H54 (cell line): ENCODE data around the gene GPR63.

Experiments used
- DNase-seq: peaks from one replicate; pipeline ENCODE4 v3.0.0; 2011; ENCODE audit warnings: low spot score, mixed read lengths; ENCODE audit not compliant: insufficient read length
- FAIRE-seq: peaks from 3 replicates; lab custom pipeline; 2011; peaks lifted over from hg19 to GRCh38; lab: Jason Lieb, UNC
- POLR2A ChIP-seq: IDR thresholded peaks from 2 replicates; pipeline ENCODE4 v1.6.1; 2011; ENCODE audit warnings: low read depth, mild to moderate bottlenecking, low read length

Gene GPR63

DNA sequence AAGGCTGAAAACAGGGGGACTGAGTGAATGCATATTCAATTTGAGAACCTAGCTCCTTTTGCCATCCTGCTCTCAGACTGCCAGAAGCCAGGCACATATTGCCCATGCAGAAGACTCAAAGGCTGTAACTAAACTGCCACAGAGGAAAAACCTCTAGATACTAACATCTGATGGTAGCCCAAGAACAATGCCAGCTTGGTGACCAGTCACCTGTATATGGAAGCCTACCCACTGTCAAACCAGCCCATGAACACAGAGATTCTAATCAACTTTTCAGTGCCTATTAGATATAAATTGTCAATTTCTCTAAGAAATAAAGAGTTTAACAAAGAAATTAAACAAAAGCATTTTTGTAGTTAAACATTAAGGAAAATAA is 34.2 kb downstream of the GPR63 start:
- TF ChIP-seq POLR2A: no peak
- no peak for DNase-seq
- FAIRE-seq: no peak

- no peak for FAIRE-seq
- TF ChIP-seq POLR2A: no peak
Observed at GRCh38 chr6:96795481-96795880, 41.8 kb downstream of the GPR63 start.

DNA sequence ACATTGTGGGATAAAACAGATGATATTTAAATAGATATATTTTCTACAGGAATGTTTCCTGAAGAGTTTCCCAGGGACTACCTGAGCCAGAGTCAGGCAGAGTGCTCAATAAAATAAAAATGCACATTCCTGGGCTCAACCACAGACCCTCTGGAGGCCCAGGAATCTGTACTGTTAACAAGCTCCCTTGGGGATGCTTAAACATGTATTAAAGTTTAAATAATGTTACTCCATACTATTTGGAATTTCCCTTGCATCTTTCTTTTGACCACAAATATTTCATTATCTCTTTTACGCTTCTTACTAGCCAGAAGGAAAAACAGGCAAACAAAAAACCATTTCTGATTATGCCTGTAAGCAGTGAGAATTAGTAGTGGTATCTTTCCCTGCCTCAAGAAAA is 42.3 kb downstream of the GPR63 start:
- no peak for DNase-seq
- TF ChIP-seq POLR2A: no peak
- FAIRE-seq: no peak

More at GRCh38 chr6:96795481-96795880, 41.8 kb downstream of the GPR63 start:
- no peak for DNase-seq

DNA sequence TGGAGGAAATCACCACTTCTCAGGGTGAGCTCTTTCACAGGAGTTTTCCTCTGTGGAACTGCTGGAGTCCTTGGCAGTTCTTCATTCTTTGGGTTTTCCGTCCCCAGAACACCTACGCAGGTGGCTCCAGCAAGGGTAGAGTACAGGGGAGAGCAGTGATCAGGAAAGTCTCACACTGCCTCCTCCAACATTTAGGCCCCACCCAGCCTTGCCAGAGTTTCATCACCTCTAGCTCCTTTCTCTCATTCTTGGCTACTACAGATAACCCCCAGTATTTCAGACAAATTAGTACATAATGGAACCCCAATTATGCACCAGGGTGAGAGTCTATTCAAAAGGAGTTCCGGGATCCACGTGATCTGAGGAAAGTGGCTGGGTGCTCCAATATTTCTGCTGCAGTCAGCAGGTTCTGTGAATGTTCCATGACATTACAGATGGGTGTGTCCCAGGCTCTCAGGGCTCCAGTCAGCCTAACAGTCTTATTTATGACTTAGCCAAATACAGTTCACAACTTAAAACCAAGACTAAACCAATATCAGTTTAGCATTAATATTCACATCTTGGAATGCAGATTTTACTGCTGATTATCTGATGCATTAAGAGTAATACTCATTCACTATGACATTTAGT is 44.6 kb downstream of the GPR63 start:
- FAIRE-seq: no peak

GRCh38 chr6:96789871-96790270 is 47.4 kb downstream of the GPR63 start:
- no peak for TF ChIP-seq POLR2A
- FAIRE-seq (no peak), DNase-seq (no peak)

More for the DNA sequence above, 44.6 kb downstream of the GPR63 start:
- no peak for TF ChIP-seq POLR2A
- DNase-seq: no peak

- DNase-seq (no peak), FAIRE-seq (no peak)
- TF ChIP-seq POLR2A: no peak
Observed at GRCh38 chr6:96787846-96788580, 49.3 kb downstream of the GPR63 start.

GRCh38 chr6:96786336-96786735 is 50.9 kb downstream of the GPR63 start:
- TF ChIP-seq POLR2A: no peak
- DNase-seq (no peak), FAIRE-seq (no peak)

- no peak for FAIRE-seq
- no peak for TF ChIP-seq POLR2A
Observed at GRCh38 chr6:96784650-96785049, 52.6 kb downstream of the GPR63 start.

GRCh38 chr6:96783307-96783706 is 54.0 kb downstream of the GPR63 start:
- DNase-seq: no peak
- FAIRE-seq: no peak

More at GRCh38 chr6:96784650-96785049, 52.6 kb downstream of the GPR63 start:
- no peak for DNase-seq

DNA sequence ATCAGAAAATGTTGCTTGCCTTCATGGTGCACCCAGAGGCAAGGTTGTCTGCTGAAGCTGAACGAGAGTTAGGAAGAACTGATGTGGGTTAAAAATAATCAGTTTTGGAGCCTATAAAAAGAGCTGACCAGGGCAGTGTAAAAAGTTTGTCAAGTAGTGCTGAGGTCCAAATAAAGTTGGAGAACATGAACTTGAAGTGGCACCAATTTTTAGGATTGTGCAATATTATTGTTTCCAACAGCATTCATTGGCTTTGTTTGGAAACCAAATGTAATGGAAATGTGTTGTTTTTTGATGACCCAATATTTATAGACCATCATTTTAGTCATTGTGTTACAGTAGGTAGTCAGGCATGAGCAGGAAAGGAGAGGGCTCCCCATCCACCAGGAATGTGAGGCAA is 55.7 kb downstream of the GPR63 start:
- FAIRE-seq (no peak), DNase-seq (no peak)
- TF ChIP-seq POLR2A: no peak

More at GRCh38 chr6:96783307-96783706, 54.0 kb downstream of the GPR63 start:
- no peak for TF ChIP-seq POLR2A

GRCh38 chr6:96777113-96777512 is 60.2 kb downstream of the GPR63 start:
- no peak for TF ChIP-seq POLR2A
- DNase-seq (no peak), FAIRE-seq (no peak)

GRCh38 chr6:96775727-96776400 is 61.4 kb downstream of the GPR63 start:
- TF ChIP-seq POLR2A: no peak
- DNase-seq (no peak), FAIRE-seq (no peak)

GRCh38 chr6:96766769-96767168 is 70.5 kb downstream of the GPR63 start:
- no peak for FAIRE-seq
- TF ChIP-seq POLR2A: no peak
- no peak for DNase-seq

GRCh38 chr6:96762599-96762998 is 74.7 kb downstream of the GPR63 start:
- FAIRE-seq: no peak
- TF ChIP-seq POLR2A: no peak
- DNase-seq: no peak

DNA sequence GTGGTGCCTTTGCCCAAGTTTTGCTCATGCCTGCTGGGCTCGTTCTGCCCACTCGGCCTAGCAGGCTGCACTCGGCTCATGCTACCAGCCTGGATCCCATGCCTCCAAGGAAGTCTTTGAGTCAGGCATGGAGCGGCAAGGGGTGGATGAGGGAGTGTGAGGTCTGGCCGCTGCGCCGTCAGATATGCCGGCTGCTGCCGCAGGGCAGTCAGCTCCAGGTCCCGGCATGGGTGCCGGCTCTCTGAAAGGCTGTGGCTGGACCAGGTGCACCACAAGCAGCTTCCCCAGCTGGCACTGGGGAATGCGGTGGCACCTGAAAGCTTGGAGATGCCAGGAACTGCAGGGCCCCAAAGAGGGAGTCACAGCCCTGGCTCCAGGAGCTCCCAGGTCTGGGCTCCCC is 75.5 kb downstream of the GPR63 start:
- no peak for DNase-seq
- no peak for FAIRE-seq
- no peak for TF ChIP-seq POLR2A
